Thyroid gland (tissue), 4 donors: ENCODE results near the gene KCTD1.

Experiments used
- POLR2A ChIP-seq, 2 donors: fragments of 450-650 bp; IDR thresholded peaks; one replicate each; pipeline ENCODE4 v1.6.1; 2017; ENCODE audit warnings: antibody characterized with exemption in 2 of 2, mild to moderate bottlenecking in 2 of 2, moderate library complexity in 1 of 2
- TF ChIP-seq, protein P1 (sequence below), 6 experiments: fragments of 200-600 bp in 3 of 6; fragments of 450-650 bp in 3 of 6; sonication (generic) in 3 of 6; IDR thresholded peaks; one replicate each; pipeline ENCODE4 v1.5.1; 2016 to 2019; ENCODE audit warnings: antibody characterized with exemption in 6 of 6, mild to moderate bottlenecking in 2 of 6, inconsistent platforms in 1 of 6, moderate library complexity in 1 of 6

GRCh38 chr18:26568513-26568912 is 20.2 kb upstream of the KCTD1 start:
- TF ChIP-seq, protein P1, sequence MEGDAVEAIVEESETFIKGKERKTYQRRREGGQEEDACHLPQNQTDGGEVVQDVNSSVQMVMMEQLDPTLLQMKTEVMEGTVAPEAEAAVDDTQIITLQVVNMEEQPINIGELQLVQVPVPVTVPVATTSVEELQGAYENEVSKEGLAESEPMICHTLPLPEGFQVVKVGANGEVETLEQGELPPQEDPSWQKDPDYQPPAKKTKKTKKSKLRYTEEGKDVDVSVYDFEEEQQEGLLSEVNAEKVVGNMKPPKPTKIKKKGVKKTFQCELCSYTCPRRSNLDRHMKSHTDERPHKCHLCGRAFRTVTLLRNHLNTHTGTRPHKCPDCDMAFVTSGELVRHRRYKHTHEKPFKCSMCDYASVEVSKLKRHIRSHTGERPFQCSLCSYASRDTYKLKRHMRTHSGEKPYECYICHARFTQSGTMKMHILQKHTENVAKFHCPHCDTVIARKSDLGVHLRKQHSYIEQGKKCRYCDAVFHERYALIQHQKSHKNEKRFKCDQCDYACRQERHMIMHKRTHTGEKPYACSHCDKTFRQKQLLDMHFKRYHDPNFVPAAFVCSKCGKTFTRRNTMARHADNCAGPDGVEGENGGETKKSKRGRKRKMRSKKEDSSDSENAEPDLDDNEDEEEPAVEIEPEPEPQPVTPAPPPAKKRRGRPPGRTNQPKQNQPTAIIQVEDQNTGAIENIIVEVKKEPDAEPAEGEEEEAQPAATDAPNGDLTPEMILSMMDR (IDR thresholded peaks at IDR 0.05), result no peak
- no peak for TF ChIP-seq POLR2A (IDR thresholded peaks at IDR 0.05)
